ENCODE results near the gene ADCY2. TPM values are rescaled to one million over a fixed set of nuclear protein-coding genes. Genes with fewer than 3 reads are reported as not detected.

Gene ADCY2
- total RNA-seq, 4 donors from 2014 or later, result 2.6 to 24.8 (median 10.9) TPM

DNA sequence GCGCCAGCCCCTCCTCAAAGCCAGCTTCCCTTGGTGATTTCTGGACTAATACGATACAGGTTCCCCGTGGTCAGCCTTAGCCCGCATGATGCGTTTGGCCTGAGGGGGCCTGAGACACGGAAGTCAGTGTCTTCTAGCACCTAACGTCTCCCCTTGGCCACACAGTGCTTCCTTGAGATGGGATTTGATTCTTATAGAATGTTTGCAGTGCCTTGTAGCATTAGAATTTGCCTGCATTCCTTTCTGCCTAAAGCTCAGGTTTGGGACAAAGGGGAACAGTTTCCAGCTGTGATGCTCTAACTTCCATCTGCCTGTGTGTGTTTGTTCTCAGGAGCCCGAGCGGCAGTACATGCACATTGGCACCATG, 420.6 kb downstream of the ADCY2 start:
- Histone ChIP-seq H3K36me3 (peaks cover 3% of the 10 kb centered on the region), H3K4me3 (no peak overlapping the region), H3K27ac (no peak overlapping the region), H3K4me1 (peaks cover 7% of the 10 kb centered on the region), H3K9me3 (no peaks in the 10 kb centered on the region), H3K27me3 (no peaks in the 10 kb centered on the region)
- no peak for TF ChIP-seq POLR2A (IDR thresholded peaks at IDR 0.05)
- no peak for TF ChIP-seq EP300 (IDR thresholded peaks at IDR 0.05)
- no peak for TF ChIP-seq CTCF (IDR thresholded peaks at IDR 0.05)
- TF ChIP-seq POLR2AphosphoS5 (IDR thresholded peaks at IDR 0.05), result no peak
- 50% methylated on average over 9 of the region's 9 CpGs for WGBS
- no peak for DNase-seq (ENCODE audit: low spot score in 2 of 2)

- H3K9me3 ChIP-seq, result no peaks in the 10 kb centered on the region
- no peak for DNase-seq (ENCODE audit: low spot score in 2 of 2)
- 71% methylated on average over 3 of the region's 3 CpGs for WGBS
- no peak overlapping the region for H3K27ac ChIP-seq
- no peaks in the 10 kb centered on the region for H3K27me3 ChIP-seq
- H3K4me1 ChIP-seq, result no peaks in the 10 kb centered on the region
- H3K4me3 ChIP-seq, result no peak overlapping the region
- no peak for TF ChIP-seq EP300 (IDR thresholded peaks at IDR 0.05)
- no peak for TF ChIP-seq POLR2A (IDR thresholded peaks at IDR 0.05)
- TF ChIP-seq POLR2AphosphoS5 (IDR thresholded peaks at IDR 0.05), result no peak
- TF ChIP-seq CTCF (IDR thresholded peaks at IDR 0.05), result no peak
- H3K36me3 ChIP-seq, result peaks cover 12% of the 10 kb centered on the region
Measured at GRCh38 chr5:7822449-7822848, 426.5 kb downstream of the ADCY2 start.

- H3K36me3 ChIP-seq, result peaks cover 12% of the 10 kb centered on the region
- H3K4me1 ChIP-seq, result no peaks in the 10 kb centered on the region
- no peaks in the 10 kb centered on the region for H3K9me3 ChIP-seq
- H3K27ac ChIP-seq, result no peak overlapping the region
- no peak for DNase-seq (ENCODE audit: low spot score in 2 of 2)
- H3K4me3 ChIP-seq, result no peak overlapping the region
- WGBS, result 71% methylated on average over 7 of the region's 8 CpGs
- no peaks in the 10 kb centered on the region for H3K27me3 ChIP-seq
- no peak for TF ChIP-seq POLR2AphosphoS5 (IDR thresholded peaks at IDR 0.05)
- TF ChIP-seq CTCF (IDR thresholded peaks at IDR 0.05), result no peak
- TF ChIP-seq EP300 (IDR thresholded peaks at IDR 0.05), result no peak
- no peak for TF ChIP-seq POLR2A (IDR thresholded peaks at IDR 0.05)
Measured at GRCh38 chr5:7823594-7823993, 427.7 kb downstream of the ADCY2 start.

- no peak for DNase-seq (ENCODE audit: low spot score in 2 of 2)
- 98% methylated on average over 16 of the region's 18 CpGs for WGBS
- H3K27me3 ChIP-seq, result no peaks in the 10 kb centered on the region
- no peaks in the 10 kb centered on the region for H3K9me3 ChIP-seq
- peaks cover 12% of the 10 kb centered on the region for H3K36me3 ChIP-seq
- no peak overlapping the region for H3K27ac ChIP-seq
- TF ChIP-seq POLR2A (IDR thresholded peaks at IDR 0.05), result no peak
- TF ChIP-seq EP300 (IDR thresholded peaks at IDR 0.05), result no peak
- TF ChIP-seq POLR2AphosphoS5 (IDR thresholded peaks at IDR 0.05), result no peak
- TF ChIP-seq CTCF (IDR thresholded peaks at IDR 0.05), result no peak
- H3K4me3 ChIP-seq, result no peak overlapping the region
- H3K4me1 ChIP-seq, result no peaks in the 10 kb centered on the region
Measured at GRCh38 chr5:7824995-7825394, 429.1 kb downstream of the ADCY2 start.

- DNase-seq (ENCODE audit: low spot score in 2 of 2), result no peak
- H3K27me3 ChIP-seq, result no peaks in the 10 kb centered on the region
- WGBS, result 92% methylated on average over 9 of the region's 11 CpGs
- no peak for TF ChIP-seq CTCF (IDR thresholded peaks at IDR 0.05)
- no peak for TF ChIP-seq POLR2AphosphoS5 (IDR thresholded peaks at IDR 0.05)
- no peak for TF ChIP-seq EP300 (IDR thresholded peaks at IDR 0.05)
- TF ChIP-seq POLR2A (IDR thresholded peaks at IDR 0.05), result no peak
- H3K36me3 ChIP-seq, result peaks cover 12% of the 10 kb centered on the region
- no peak overlapping the region for H3K27ac ChIP-seq
- no peak overlapping the region for H3K4me3 ChIP-seq
- no peaks in the 10 kb centered on the region for H3K9me3 ChIP-seq
- no peaks in the 10 kb centered on the region for H3K4me1 ChIP-seq
Measured at GRCh38 chr5:7825630-7826029, 429.7 kb downstream of the ADCY2 start.
